Measurements from ENCODE around the gene YPEL3.

DNA sequence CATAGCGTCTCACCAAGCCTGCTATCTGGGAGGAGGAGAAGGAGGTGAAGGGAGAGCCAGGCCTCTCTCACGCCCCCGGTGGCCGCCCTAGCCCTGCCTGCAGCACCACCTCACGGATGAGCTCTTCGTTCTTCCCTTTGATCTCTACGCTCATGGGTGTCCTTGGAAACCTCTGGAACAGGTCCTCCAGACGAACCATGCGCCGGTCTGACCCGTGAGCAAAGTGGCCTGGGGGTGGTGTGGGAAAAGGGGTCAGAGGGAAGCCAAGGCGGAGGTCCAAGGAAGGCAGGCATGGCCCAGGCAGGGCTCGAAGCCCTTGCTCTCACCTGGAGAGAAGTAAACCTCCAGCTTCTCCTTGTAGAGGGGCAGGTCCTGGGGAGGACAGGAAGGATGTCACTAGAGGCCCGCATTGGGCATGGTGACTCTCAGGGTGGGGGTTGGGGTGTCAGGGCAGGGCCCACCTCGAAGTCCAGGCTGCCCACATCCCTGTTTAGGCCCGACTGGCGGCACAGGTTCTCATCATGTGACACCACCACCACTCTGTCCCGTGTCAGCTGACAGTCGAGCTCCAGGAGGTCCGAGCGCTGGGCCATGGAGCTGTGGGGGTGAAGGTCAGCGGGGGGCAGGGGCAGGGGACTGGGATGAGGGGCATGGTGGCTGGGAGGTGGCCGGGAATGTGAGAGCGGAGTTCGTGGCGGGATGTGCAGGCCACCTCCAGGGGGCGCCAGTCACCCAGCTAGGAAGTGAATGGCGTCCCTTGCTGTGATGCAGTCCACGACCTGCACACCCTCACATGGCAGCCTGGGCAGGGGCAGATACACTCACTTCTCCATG, 16.4 kb upstream of the YPEL3 start:
- TF ChIP-seq POLR2A (IDR thresholded peaks at IDR 0.05; ENCODE audit: low read depth, low read length): no peak
- no peak for TF ChIP-seq POLR2AphosphoS5 (IDR thresholded peaks at IDR 0.05; ENCODE audit: low read depth, low read length)

Data from GM12891 (cell line).